ENCODE measurements around the gene MCRIP1. TPM values are rescaled to one million over a fixed set of nuclear protein-coding genes. Genes with fewer than 3 reads are reported as not detected.

The MCRIP1 gene
- total and polyA plus RNA-seq, 9 of the 15 experiments (the other 6 are each of a cell fraction or from before 2014, with no cell fraction given): 0.39 to 35.8 (median 9.7) TPM

DNA sequence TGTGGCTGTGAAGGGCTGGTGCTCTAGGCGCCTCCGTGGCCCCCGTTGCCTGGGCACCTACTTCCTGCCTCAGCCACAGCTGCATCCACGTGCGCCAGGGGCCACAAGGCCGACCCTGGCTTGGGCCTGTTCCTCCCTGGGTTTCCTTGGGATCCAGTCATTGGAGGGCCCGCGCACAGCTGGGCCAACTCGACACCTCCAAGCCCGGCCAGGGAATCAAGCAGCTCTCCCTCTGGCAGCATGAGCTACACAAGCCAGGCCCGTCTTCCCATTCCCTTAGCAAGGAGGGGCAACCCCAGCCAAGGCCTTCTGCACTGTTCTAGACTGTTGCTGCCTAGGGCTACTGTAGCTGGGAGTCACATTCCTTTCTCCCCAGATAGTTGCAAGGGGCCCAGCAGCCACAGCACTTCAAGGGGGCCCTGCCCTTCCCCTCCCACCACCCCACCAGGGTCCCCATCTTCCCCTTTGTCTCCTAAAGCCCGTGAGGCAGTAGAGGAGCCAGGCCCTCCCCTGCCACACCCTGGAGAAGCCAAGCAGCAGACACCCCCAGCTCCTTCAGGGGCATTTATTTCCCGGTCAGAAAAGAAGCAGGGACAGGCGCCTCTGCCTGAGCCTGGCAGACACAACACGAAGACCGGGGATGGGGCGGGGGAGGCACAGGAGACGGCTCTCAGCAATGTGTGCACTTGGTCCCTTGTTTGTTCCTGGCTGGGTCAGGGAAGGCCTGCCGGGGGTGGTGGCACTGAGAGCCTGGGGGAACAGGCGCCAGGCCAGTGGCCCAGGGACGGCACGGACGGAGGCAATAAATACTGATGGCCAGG is 34.3 kb upstream of the MCRIP1 start:
- no peak overlapping the region for H3K4me2 ChIP-seq (ENCODE audit: insufficient read depth, low read length)
- no peaks in the 10 kb centered on the region for H3K9me3 ChIP-seq (replicated peaks; ENCODE audit: control insufficient read depth, insufficient read depth, low read depth, low read length)
- no peak overlapping the region for H3K4me3 ChIP-seq
- DNase-seq (ENCODE audit: extremely low read depth in 1 of 4, low spot score in 3 of 4): peak in 1 of 4 experiments; percentile 68
- in situ Hi-C loops (cut with MboI) (no loop called here), intact Hi-C loops (cut with micrococcal nuclease) (no loop called here)
- no peak overlapping the region for H2AFZ ChIP-seq (ENCODE audit: low read depth, low read length)
- CTCF ChIA-PET (ENCODE audit: low intra/inter-chr PET ratio): no interaction called here
- H3K36me3 ChIP-seq (ENCODE audit: control insufficient read depth, insufficient read depth, low read length): peaks cover 65% of the 10 kb centered on the region
- no peaks in the 10 kb centered on the region for H3K9me1 ChIP-seq (ENCODE audit: control insufficient read depth, insufficient read depth, low read length)
- H3K79me2 ChIP-seq (ENCODE audit: control insufficient read depth, insufficient read depth, low read length): peaks cover 68% of the 10 kb centered on the region
- ATAC-seq: peak; percentile 13
- H3K9ac ChIP-seq (ENCODE audit: insufficient read depth in 1 of 2, low read depth in 2 of 2, low read length in 2 of 2): peak overlapping the region; percentile 44 to 91; a peak in 3 of 4 replicates
- 48% methylated on average over 19 of the region's 23 CpGs for WGBS (ENCODE audit: insufficient coverage, low coverage, missing lambda C conversion rate)
- peaks cover 41% of the 10 kb centered on the region for H4K20me1 ChIP-seq (replicated peaks; ENCODE audit: control insufficient read depth, insufficient read depth, low read length)
- no TSS peak for BruUV-seq (replicated peaks)
- H3K27ac ChIP-seq (ENCODE audit: extremely low read depth, low read depth, low read length): peak overlapping the region; percentile 93; the same call in 1 of the 3 replicates
- POLR2A ChIA-PET: interaction anchor here (0.7 to 1.9 kb wide), 11 partner anchors 12 to 152 kb away, joined by 3 to 8 read pairs (median 3); no protein-coding TSS in a partner anchor
- H3K4me1 ChIP-seq (replicated peaks in 1 of 2; ENCODE audit: control insufficient read depth in 2 of 2, insufficient read depth in 2 of 2, low read length in 2 of 2): peaks cover 35 to 84% of the 10 kb centered on the region in 2 experiments
- no peaks in the 10 kb centered on the region for H3K27me3 ChIP-seq (ENCODE audit: control insufficient read depth in 2 of 2, insufficient read depth in 2 of 2, low read length in 2 of 2)
- peak; percentile 48 for FAIRE-seq
- TF ChIP-seq, protein P1, sequence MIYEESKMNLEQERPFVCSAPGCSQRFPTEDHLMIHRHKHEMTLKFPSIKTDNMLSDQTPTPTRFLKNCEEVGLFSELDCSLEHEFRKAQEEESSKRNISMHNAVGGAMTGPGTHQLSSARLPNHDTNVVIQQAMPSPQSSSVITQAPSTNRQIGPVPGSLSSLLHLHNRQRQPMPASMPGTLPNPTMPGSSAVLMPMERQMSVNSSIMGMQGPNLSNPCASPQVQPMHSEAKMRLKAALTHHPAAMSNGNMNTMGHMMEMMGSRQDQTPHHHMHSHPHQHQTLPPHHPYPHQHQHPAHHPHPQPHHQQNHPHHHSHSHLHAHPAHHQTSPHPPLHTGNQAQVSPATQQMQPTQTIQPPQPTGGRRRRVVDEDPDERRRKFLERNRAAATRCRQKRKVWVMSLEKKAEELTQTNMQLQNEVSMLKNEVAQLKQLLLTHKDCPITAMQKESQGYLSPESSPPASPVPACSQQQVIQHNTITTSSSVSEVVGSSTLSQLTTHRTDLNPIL (CRISPR knock-in tag; IDR thresholded peaks at IDR 0.05): no peak
- TF ChIP-seq PRMT5 (CRISPR knock-in tag; IDR thresholded peaks at IDR 0.05) (no peak), ZNF347 (CRISPR knock-in tag; IDR thresholded peaks at IDR 0.05; ENCODE audit: low read depth) (no peak), HNRNPUL1 (IDR thresholded peaks at IDR 0.05; ENCODE audit: low read length) (peak; percentile 58), CBX3 (IDR thresholded peaks at IDR 0.05; ENCODE audit: borderline replicate concordance in 1 of 2, low read length in 2 of 2) (no peak), PTTG1 (tag; IDR thresholded peaks at IDR 0.05; ENCODE audit: low read depth) (no peak), CHD1 (IDR thresholded peaks at IDR 0.05; ENCODE audit: low read length) (no peak), TOE1 (IDR thresholded peaks at IDR 0.05; ENCODE audit: borderline replicate concordance) (0 out of 2 replicates have a peak, but pooled peaks have one; percentile 4), TOE1 (CRISPR knock-in tag; IDR thresholded peaks at IDR 0.05; ENCODE audit: borderline replicate concordance, low read depth) (no peak), ZNF12 (CRISPR knock-in tag; IDR thresholded peaks at IDR 0.05) (no peak), LARP7 (IDR thresholded peaks at IDR 0.05) (no peak), PHF20 (IDR thresholded peaks at IDR 0.05; ENCODE audit: partially characterized antibody) (no peak), TGIF2 (CRISPR knock-in tag; IDR thresholded peaks at IDR 0.05) (no peak), RAD21 (CRISPR knock-in tag; conservative IDR thresholded peaks at IDR 0.05 in 1 of 2, IDR thresholded peaks at IDR 0.05 in 1 of 2) (no peak), ZNF175 (CRISPR knock-in tag; IDR thresholded peaks at IDR 0.05; ENCODE audit: low read depth) (no peak), ZNF79 (CRISPR knock-in tag; IDR thresholded peaks at IDR 0.05; ENCODE audit: low read depth) (no peak), POLR2AphosphoS5 (IDR thresholded peaks at IDR 0.05; ENCODE audit: control insufficient read depth, insufficient read depth, low read depth, low read length) (peak; percentile 49), OTX1 (CRISPR knock-in tag; IDR thresholded peaks at IDR 0.05) (peak; percentile 6; the same call in 1 of the 2 replicates), ZNF3 (CRISPR knock-in tag; IDR thresholded peaks at IDR 0.05) (no peak), TRIM28 (IDR thresholded peaks at IDR 0.05) (no peak), POLR2G (IDR thresholded peaks at IDR 0.05; ENCODE audit: low read depth, low read length) (peak; percentile 77), ZNF830 (CRISPR knock-in tag; IDR thresholded peaks at IDR 0.05) (peak; percentile 97), ZNF77 (CRISPR knock-in tag; IDR thresholded peaks at IDR 0.05) (peak; percentile 56; the same call in 1 of the 2 replicates)

Measured in K562 (cell line).